Neuronal stem cell (in vitro differentiated cells): Measurements from ENCODE around the gene CD80.
"Not testable (repeated sequence)": the region's sequence is repeated elsewhere in the genome, so short reads cannot be mapped to it uniquely, and the experiment has no call there.

Experiments used
- DNase-seq: peaks from one replicate; pipeline ENCODE4 v3.0.0-alpha.2; 2013; ENCODE audit warnings: low spot score
- H2AFZ ChIP-seq: one replicate; pipeline ENCODE4 v1.6.1; 2013; ENCODE audit warnings: mild to moderate bottlenecking, low read length, inconsistent platforms
- H2AK5ac ChIP-seq: 2 replicates; pipeline ENCODE4 v1.6.1; 2013; ENCODE audit warnings: low read depth, mild to moderate bottlenecking, inconsistent platforms, low read length, moderate library complexity, mixed read lengths
- H2BK120ac ChIP-seq: 2 replicates; pipeline ENCODE4 v1.6.1; 2013; ENCODE audit warnings: low read depth, mild to moderate bottlenecking, inconsistent platforms, low read length, moderate library complexity, mixed read lengths
- H2BK12ac ChIP-seq: one replicate; pipeline ENCODE4 v1.6.1; 2013; ENCODE audit warnings: low read length, inconsistent platforms
- H2BK15ac ChIP-seq: 2 replicates; pipeline ENCODE4 v1.6.1; 2013; ENCODE audit warnings: mild to moderate bottlenecking, low read length, inconsistent platforms, mixed read lengths
- H2BK5ac ChIP-seq: one replicate; pipeline ENCODE4 v1.6.1; 2013; ENCODE audit warnings: inconsistent platforms, mild to moderate bottlenecking, low read length, moderate library complexity
- H3K14ac ChIP-seq: one replicate; pipeline ENCODE4 v1.6.1; 2013; ENCODE audit warnings: low read length, inconsistent platforms
- H3K18ac ChIP-seq: 2 replicates; pipeline ENCODE4 v1.6.1; 2013; ENCODE audit warnings: low read length, inconsistent platforms
- H3K23ac ChIP-seq: 2 replicates; pipeline ENCODE4 v1.6.1; 2013; ENCODE audit warnings: low read depth, mild to moderate bottlenecking, mixed read lengths, low read length, inconsistent platforms; ENCODE audit not compliant: poor library complexity
- H3K27ac ChIP-seq: replicated peaks from 3 replicates; pipeline ENCODE4 v1.5.1; 2013; ENCODE audit warnings: low read length, inconsistent platforms
- H3K27me3 ChIP-seq, 3 experiments: 2 replicates each; pipeline ENCODE4 v1.6.1; 2013; ENCODE audit warnings: low read length in 3 of 3, mild to moderate bottlenecking in 2 of 3, inconsistent platforms in 1 of 3, low read depth in 1 of 3, mixed read lengths in 1 of 3, moderate library complexity in 1 of 3; ENCODE audit not compliant: control insufficient read depth in 3 of 3, insufficient read depth in 3 of 3
- H3K36me3 ChIP-seq, 2 donors: replicated peaks in 1 of 2; 2 replicates each; pipeline ENCODE4 v1.6.1; 2013; ENCODE audit warnings: low read length in 2 of 2; ENCODE audit not compliant: control insufficient read depth in 2 of 2, insufficient read depth in 2 of 2
- H3K4ac ChIP-seq: 2 replicates; pipeline ENCODE4 v1.6.1; 2013; ENCODE audit warnings: inconsistent platforms, mild to moderate bottlenecking, low read length, moderate library complexity
- H3K4me1 ChIP-seq, 2 donors: 1 replicate in 1 of 2; 2 replicates in 1 of 2; pipeline ENCODE4 v1.6.1; 2013; ENCODE audit warnings: low read length in 2 of 2, low read depth in 1 of 2; ENCODE audit not compliant: control insufficient read depth in 2 of 2, insufficient read depth in 1 of 2
- H3K4me2 ChIP-seq: one replicate; pipeline ENCODE4 v1.6.1; 2013; ENCODE audit warnings: mild to moderate bottlenecking, low read length, inconsistent platforms; ENCODE audit not compliant: insufficient read depth, poor library complexity, severe bottlenecking
- H3K4me3 ChIP-seq, 2 donors: 2 replicates each; pipeline ENCODE4 v1.5.1; 2013; ENCODE audit warnings: low read length in 2 of 2, mild to moderate bottlenecking in 2 of 2, inconsistent platforms in 1 of 2, moderate library complexity in 1 of 2
- H3K79me1 ChIP-seq: one replicate; pipeline ENCODE4 v1.6.1; 2013; ENCODE audit warnings: low read depth, mild to moderate bottlenecking, inconsistent platforms, low read length, moderate library complexity
- H3K9ac ChIP-seq: one replicate; pipeline ENCODE4 v1.6.1; 2013; ENCODE audit warnings: mild to moderate bottlenecking, low read depth, low read length, inconsistent platforms; ENCODE audit not compliant: poor library complexity
- H3K9me3 ChIP-seq, 2 donors: replicated peaks in 1 of 2; 2 replicates each; pipeline versions ENCODE3 to v1.6.1; 2013; ENCODE audit warnings: low read length in 2 of 2, mild to moderate bottlenecking in 2 of 2, inconsistent platforms in 1 of 2, low read depth in 1 of 2, mixed read lengths in 1 of 2, moderate library complexity in 1 of 2; ENCODE audit not compliant: control insufficient read depth in 2 of 2, insufficient read depth in 1 of 2
- H4K8ac ChIP-seq: one replicate; pipeline ENCODE4 v1.6.1; 2013; ENCODE audit warnings: low read depth, mild to moderate bottlenecking, inconsistent platforms, low read length, moderate library complexity
- H4K91ac ChIP-seq: one replicate; pipeline ENCODE4 v1.6.1; 2013; ENCODE audit warnings: low read length, low read depth, mild to moderate bottlenecking, inconsistent platforms; ENCODE audit not compliant: poor library complexity
- WGBS, 2 donors: extraction: QIAGEN DNeasy Blood & Tissue Kit; methylation state at CpG; one replicate each; pipeline ENCODE4 v1.1.7; 2013; ENCODE audit warnings: missing lambda C conversion rate in 2 of 2, mixed read lengths in 1 of 2; ENCODE audit not compliant: insufficient read length in 2 of 2, insufficient replicate concordance in 1 of 2; ENCODE audit errors: extremely low coverage in 2 of 2; 5-methylcytosine and 5-hydroxymethylcytosine counted together

CD80 gene

DNA sequence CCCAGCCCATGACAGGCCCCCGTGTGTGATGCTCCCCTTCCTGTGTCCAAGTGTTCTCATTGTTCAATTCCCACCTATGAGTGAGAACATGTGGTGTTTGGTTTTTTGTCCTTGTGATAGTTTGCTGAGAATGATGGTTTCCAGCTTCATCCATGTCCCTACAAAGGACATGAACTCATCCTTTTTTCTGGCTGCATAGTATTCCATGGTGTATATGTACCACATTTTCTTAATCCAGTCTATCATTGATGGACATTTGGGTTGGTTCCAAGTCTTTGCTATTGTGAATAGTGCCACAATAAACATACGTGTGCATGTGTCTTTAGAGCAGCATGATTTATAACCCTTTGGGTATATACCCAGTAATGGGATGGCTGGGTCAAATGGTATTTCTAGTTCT is 3.9 kb upstream of the CD80 start:
- not testable (repeated sequence) for H3K14ac ChIP-seq, H3K23ac ChIP-seq, H3K4ac ChIP-seq, H3K9ac ChIP-seq, H2BK15ac ChIP-seq, H2AFZ ChIP-seq, H2BK5ac ChIP-seq, H4K91ac ChIP-seq, H3K27ac ChIP-seq, H3K4me1 ChIP-seq, H3K4me2 ChIP-seq, H3K18ac ChIP-seq, H2BK12ac ChIP-seq, DNase-seq, H2AK5ac ChIP-seq, H3K79me1 ChIP-seq, H3K9me3 ChIP-seq, H3K27me3 ChIP-seq, H2BK120ac ChIP-seq, H4K8ac ChIP-seq, H3K4me3 ChIP-seq, H3K36me3 ChIP-seq
- WGBS, 2 donors = no CpG with 5 or more reads among the region's 2 CpGs

DNA sequence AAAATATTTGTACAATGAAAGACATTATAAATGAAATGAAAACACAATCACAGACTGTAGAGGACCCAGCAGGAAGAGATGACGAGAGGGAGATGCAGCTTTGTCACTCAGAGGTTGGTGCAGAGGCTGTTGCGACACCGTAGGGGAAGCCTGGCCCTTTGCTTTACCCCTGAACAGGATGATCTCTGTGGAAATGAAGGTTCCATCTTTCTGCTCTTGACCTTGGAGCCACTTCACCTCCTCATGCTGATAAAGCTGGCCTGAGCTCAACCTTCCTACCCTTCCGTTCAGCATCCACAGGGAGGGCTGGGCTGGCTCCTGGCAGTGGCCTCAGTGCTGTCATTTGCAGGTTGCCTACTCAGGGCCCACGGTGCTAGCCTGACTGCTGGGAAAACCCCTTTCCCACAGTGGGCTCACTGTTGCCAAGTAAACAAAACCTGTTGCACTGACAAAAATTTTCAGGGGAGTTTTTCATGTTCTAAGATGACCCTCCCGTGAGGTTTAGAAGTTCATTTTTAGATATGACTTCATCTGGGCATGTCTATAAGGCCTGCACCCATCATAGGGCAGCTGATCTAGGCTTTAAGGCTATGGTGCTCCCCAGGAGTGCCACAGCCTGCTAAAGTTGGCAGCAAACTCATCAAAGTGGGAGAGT is 3.0 kb upstream of the CD80 start:
- Histone ChIP-seq H3K27me3 (peaks cover 0 to 3% (median 0%) of the 10 kb centered on the region in 3 experiments), H3K4me2 (no peak overlapping the region), H2AK5ac (no peak overlapping the region), H3K4ac (no peak overlapping the region), H2BK120ac (no peak overlapping the region), H4K91ac (no peak overlapping the region), H4K8ac (no peak overlapping the region), H3K27ac (no peak overlapping the region), H3K79me1 (no peaks in the 10 kb centered on the region), H3K36me3 (no peaks in the 10 kb centered on the region), H3K14ac (no peak overlapping the region), H3K23ac (no peak overlapping the region), H3K4me3 (no peak overlapping the region), H2AFZ (peak overlapping the region; percentile 61), H3K9ac (no peak overlapping the region), H2BK12ac (no peak overlapping the region), H3K18ac (no peak overlapping the region), H3K4me1 (no peaks in the 10 kb centered on the region), H2BK5ac (no peak overlapping the region), H2BK15ac (no peak overlapping the region), H3K9me3 (no peaks in the 10 kb centered on the region)
- WGBS, 2 donors = no CpG with 5 or more reads among the region's 6 CpGs
- no peak for DNase-seq

DNA sequence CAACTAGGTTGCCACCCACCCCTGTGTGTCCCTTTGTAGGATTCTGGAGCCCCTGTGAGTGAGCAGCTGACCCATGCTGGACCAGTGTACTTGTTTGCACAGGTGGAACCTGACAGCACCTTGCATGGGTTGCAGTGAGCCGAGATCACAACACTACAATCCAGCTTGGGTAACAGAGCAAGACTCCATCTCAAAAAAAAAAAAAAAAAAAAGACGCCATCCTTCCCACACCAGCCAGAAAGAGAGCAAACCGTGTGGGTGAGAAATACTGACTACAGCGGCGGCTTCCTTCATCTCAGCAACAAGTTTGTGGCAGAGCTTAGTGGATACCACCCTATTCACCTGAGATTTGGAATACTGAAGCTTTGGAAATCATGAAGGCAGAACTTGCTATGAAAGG is 746 bp upstream of the CD80 start:
- Histone ChIP-seq H2BK5ac (no peak overlapping the region), H3K9ac (no peak overlapping the region), H3K23ac (no peak overlapping the region), H3K27me3 (peaks cover 0 to 21% (median 0%) of the 10 kb centered on the region in 3 experiments), H2BK12ac (no peak overlapping the region), H3K36me3 (no peaks in the 10 kb centered on the region), H2BK120ac (no peak overlapping the region), H3K27ac (no peak overlapping the region), H3K4me2 (no peak overlapping the region), H4K91ac (no peak overlapping the region), H3K4ac (peak overlapping the region; percentile 6), H2BK15ac (no peak overlapping the region), H4K8ac (no peak overlapping the region), H3K18ac (no peak overlapping the region), H3K4me3 (no peak overlapping the region), H2AFZ (no peak overlapping the region), H3K4me1 (no peaks in the 10 kb centered on the region), H3K79me1 (no peaks in the 10 kb centered on the region), H3K9me3 (no peaks in the 10 kb centered on the region), H2AK5ac (no peak overlapping the region), H3K14ac (no peak overlapping the region)
- no CpG with 5 or more reads among the region's 5 CpGs for WGBS, 2 donors
- no peak for DNase-seq

DNA sequence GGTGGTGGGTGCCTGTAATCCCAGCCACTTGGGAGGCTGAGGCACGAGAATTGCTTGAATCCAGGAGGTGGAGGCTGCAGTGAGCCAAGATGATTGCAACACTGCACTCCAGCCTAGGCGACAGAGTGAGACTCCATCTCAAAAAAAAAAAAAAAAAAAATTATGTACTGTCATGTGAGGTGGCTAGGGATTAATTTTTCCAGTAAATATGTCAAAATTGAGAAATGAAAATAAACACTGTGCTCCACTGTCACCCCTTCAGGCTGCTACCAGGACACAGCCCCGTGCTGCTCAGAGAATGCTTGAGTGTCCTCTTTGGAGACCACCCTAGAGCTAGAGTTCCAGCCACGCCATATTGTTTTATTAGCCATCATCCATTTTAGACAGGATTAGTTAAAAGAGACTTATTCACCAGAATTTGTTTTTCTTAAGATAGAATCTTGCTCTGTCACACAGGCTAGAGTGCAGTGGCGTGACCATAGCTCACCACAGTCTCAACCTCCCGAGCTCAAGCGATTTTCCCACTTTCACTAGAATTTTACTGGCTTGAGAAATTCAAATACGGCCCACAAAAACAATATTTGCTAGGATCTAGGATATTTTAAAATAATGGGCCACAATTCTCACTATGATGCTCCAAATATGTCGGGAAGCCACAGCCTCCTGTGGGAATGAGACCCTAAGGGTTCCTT is 642 bp downstream of the CD80 start:
- H3K23ac ChIP-seq = no peak overlapping the region
- H2AK5ac ChIP-seq = no peak overlapping the region
- no peaks in the 10 kb centered on the region for H3K36me3 ChIP-seq
- H2BK120ac ChIP-seq = no peak overlapping the region
- peaks cover 0 to 31% (median 0%) of the 10 kb centered on the region in 3 experiments for H3K27me3 ChIP-seq
- H3K9me3 ChIP-seq = no peaks in the 10 kb centered on the region
- H4K8ac ChIP-seq = no peak overlapping the region
- no CpG with 5 or more reads among the region's 9 CpGs for WGBS, 2 donors
- H2BK5ac ChIP-seq = no peak overlapping the region
- no peak overlapping the region for H3K9ac ChIP-seq
- no peak overlapping the region for H3K14ac ChIP-seq
- H2AFZ ChIP-seq = no peak overlapping the region
- no peaks in the 10 kb centered on the region for H3K4me1 ChIP-seq
- no peak overlapping the region for H3K4me2 ChIP-seq
- H3K79me1 ChIP-seq = no peaks in the 10 kb centered on the region
- H3K4ac ChIP-seq = no peak overlapping the region
- DNase-seq = no peak
- no peak overlapping the region for H4K91ac ChIP-seq
- no peak overlapping the region for H3K4me3 ChIP-seq
- no peak overlapping the region for H3K18ac ChIP-seq
- H2BK15ac ChIP-seq = no peak overlapping the region
- H3K27ac ChIP-seq = no peak overlapping the region
- H2BK12ac ChIP-seq = no peak overlapping the region
